HEK293 (cell line): ENCODE measurements around the gene ATP8A1.

Source experiments
- ZBTB6 ChIP-seq: fragments of 450-650 bp; formaldehyde crosslinking; IDR thresholded peaks from 2 replicates; pipeline ENCODE4 v1.5.1; 2017; ENCODE audit warnings: missing biosample characterization, missing genetic modification characterization
- ZNF112 ChIP-seq: fragments of 450-650 bp; formaldehyde crosslinking; IDR thresholded peaks from 2 replicates; pipeline ENCODE4 v1.5.0; 2017; ENCODE audit warnings: missing biosample characterization, missing genetic modification characterization
- ZNF555 ChIP-seq: fragments of 450-650 bp; formaldehyde crosslinking; conservative IDR thresholded peaks from 2 replicates; pipeline ENCODE4 v1.5.1; 2017; ENCODE audit warnings: missing biosample characterization, mild to moderate bottlenecking, missing genetic modification characterization, inconsistent platforms

DNA sequence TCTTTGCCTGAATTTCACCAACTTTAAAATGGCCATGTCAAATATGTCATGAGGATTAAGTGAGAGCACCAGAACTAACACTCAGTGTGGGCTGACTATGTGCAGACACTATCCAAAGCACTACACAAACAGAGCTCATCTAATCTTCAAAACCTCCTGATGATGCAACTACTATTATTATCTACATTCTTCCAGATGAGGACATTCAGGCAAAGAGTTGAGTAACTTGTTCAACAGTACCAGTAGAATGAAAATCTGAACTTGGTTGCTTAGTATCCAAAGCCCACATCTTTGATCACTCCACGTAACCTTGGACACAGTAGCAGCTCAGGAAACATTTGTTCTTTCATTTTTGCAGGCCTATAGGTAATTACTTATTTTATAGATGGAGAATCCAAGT is 90.1 kb downstream of the ATP8A1 start:
- no peak for TF ChIP-seq ZNF555 (tag by site-specific recombination)
- TF ChIP-seq ZNF112 (tag by site-specific recombination), result no peak
- no peak for TF ChIP-seq ZBTB6 (tag by site-specific recombination)
